HG02938 (cell line): Measurements from ENCODE around the gene CEL.

Experiments
- ATAC-seq: cut with Tn5 transposase; IDR thresholded peaks from one replicate; pipeline ENCODE4 v1.9.1; 2021; ENCODE audit warnings: mild to moderate bottlenecking, moderate library complexity; ENCODE audit not compliant: unreplicated experiment

The CEL gene

DNA sequence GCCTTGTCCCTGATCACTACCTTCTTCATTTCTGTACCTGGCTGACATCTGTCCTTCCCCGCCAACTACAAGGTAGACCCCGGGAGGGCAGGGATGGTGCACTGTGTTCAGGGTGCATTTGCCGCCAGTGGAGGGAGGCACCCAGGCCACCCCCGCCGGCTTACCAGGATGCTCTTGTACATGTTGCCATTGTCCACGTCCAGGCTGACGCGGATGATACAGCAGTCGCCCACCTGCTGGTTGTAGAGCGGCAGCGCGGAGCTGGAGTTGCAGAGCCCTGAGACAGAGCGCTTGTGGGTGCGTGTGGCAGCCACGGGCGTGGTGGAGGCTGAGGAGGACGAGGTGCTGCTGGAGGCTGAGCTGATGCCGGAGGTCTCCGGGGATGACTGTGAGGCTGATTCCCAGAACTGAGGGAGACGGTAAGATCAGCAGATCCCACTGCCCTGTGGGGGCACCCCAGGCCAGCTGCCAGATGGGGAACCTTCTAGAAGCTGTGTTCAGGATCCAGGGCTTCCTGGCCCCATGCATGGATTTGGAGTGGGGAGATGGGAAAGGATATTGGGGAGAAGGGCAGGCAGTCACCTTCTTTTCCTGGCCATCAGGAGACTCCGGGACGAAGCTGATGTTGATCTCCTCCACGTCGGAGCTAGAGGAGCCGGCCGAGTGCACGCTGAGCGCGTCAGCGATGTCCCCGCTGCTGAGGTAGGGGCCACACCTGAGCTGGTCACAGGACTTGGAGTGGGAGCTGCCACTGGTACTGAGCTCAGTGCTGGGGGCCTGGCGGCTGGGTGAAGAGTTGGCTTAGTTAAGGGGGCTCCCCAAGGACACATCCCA, 39.8 kb downstream of the CEL start:
- ATAC-seq = no peak

DNA sequence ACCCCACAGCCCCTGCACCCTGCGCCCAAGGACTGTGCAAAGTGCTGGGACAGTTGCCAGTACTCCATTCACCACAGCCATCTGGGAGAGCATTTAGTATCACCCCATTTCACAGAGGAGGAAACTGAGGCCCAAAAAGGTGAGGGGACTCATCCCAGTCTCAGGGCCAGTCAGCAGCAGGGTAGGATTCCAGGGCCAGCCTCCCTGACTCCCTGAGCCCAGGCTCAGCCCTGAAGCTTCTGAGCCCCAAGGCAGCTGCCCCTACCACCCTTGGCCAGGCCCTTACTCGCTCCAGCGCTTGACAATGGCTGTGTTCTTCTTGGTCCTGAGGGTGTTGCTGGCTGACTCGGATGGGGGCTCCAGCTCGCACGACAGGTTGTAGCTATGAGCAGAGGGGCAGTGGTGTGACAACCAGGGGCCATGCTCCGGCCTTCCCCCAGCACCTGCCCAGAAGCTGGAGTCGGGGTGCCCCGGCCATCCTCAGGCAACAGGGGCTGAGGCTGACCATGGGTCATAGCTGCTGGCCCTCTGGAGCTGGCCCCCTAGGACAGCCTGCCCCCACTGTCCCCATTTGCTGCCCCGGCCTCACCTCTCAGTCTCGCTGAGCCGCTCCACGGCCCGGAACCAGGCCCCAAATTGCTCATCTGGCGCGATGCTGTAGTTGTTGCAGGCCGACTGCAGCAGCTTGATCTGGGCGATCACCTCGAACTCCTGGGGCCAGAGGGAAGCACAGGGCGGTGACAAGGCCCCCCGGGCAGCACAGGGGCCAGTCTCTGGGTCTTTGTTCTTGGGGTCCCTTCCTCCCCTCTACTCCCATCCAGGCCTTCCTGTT, 40.6 kb downstream of the CEL start:
- ATAC-seq = no peak

DNA sequence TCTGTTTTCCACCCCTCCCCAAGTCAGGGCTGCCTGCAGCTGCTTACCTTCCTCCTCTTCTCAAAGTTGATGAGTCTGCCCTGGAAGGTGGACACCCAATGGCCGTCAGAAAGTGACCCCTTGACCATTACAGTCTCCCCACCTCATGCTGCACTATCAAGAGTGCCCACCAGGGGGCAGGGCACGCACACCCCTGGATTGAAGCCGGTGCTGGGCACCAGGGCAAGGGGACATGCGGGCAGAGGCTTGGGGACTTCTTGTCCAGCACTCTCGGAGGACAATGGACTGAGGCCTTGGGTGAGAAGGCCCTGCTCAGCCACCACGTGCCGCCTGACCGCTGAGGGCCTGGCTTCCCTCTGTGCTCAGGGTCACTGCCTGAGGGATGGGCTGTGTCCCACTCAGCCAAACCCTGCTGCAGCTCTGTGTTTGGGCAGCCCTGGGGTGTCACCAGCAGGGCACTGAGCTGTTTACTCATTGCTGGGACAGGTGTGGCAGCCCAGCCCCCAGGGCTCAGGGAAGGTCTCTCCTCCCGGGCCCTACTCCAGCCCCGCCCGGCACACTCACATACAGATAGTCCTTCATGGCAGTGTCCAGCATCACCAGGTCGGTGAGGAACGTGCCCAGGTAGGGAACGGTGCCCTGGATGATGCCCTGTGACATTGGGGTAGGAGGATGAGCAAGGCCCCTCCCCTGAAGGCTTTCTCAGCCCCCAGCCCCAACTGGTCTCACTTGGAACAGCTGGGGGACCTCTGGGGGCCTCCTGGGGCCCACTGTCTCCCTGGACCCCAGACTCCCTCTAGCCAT, 41.6 kb downstream of the CEL start:
- ATAC-seq = no peak

DNA sequence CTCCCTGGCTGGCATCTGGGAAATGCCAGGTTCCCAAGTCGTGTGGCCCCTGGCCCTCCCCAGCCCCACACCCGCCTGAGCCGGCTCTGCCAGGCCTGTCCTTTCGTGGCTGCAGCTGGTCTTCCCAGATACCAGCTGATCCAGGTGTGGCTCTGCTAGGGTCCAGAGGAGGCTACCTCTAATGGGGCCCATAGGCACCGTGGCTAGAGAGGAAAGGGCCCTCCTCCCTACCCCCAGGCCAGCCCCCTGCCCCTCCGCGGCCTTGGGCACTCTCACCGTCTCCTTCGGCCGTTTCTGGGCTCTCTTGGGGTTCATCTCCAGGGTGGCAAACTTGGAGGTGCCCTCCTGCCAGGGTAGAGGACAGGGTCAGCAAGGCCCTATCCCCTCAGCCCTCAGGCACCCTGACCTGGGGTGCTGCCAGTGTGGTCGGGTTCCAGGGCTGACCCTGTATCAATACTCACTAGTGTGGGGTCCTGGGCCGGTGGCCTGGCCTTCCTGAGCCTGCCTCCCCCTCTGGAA, 42.3 kb downstream of the CEL start:
- no peak for ATAC-seq

DNA sequence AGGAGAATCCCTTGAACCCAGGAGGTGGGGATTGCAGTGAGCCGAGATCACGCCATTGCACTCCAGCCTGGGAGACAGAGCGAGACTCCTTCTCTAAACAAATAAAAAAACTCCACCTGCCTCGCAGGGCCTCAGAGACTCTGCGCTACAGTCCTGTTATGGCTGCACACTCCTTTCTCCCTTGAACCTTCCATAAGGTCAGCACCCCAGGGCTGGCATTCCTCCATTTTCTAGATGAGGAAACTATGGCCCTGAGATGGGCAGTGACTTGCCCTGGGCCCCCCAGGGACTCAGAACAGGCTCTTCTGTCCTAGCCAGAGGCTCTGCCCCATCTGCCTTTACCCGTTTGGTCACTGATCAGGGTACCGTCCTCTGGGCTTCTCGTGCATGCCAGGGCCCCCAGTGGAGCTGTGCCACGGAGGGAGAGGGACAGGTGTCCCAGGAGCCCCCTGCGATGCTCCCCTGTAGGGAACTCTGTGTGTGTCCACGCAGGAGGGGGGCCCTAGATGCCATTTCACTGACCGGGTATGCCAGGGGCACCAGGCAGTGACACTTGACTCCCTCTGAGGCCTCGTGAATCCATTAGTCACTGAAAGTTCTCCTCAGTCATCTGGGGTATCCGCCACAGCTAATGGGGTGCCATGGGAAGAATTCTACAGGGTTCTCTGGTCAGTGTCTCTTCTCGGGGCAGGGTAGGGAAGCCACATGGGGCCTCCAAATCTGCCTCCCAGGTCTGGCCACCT, 43.1 kb downstream of the CEL start:
- no peak for ATAC-seq

DNA sequence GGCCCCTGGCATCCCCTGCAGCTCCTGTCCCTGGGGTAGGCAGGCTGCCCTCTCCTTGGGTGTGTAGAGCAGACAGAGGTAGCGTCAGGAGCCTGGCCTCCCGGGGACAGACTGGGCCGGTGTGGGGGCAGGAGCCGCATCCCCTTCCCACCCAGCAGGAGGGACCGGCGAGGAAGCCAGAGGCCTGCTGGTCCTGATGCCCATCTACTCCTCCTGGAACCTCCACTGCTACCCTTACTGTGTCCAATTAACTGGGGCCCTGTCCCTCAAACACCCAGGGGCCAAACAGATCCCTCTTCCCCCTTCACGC, 43.6 kb downstream of the CEL start:
- ATAC-seq = no peak

DNA sequence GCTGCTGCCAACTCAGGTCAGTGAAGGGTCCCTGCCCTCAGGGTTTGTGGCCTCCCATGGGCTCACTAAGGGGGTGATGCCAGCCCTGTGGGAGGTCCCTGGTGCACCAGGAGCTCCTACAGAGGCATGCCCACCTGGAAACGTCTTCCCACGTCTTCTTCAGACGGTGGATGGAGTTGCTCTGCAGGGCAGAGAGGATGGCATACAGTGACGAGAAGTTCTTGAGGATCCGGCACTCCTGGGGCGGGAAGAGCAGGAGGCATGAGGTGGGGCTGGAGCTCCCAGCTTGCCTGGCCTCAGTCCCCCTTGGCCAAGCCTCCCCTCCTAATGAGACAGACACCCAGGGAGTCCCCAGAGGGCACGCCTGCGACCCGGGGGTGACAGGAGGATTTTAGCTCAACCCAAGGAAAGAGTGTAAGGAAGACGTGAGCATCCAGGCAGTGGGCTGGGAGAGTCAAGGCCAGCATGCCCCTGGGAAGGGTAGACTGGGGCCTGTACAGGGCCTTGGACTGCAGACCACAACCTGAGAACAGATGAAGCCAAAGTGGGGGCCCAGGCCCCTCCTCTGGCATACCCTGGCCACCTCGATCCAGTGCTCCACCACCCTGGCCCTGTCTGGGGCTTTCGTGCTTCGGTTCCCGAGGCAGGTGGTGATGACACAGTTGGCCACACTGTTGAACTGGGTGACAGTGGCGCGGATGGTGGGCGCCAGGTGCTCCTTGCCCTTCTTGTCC, 44.9 kb downstream of the CEL start:
- ATAC-seq = no peak

DNA sequence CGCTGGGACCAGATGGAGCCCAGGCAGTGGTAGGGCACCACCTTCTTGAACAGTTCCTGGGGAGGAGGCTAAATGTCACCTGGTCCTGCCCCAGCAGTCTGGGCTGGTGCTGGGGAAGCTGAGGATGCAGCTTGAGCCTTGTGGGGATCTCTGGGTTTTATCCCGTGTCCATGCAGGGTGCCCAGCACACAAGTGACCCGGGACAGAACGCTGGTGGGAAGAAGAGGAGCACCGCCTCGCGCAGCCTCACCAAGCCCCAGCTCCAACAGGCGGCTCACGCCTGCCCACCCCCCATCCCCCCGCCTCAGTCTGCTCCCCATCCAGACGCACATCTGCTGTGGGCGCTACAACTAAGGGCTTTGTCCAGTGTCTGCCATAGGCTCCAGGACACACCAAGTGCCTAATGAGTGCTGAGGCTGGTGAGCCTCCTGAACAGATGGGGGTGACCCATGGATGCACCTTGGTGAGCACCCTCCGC, 45.5 kb downstream of the CEL start:
- no peak for ATAC-seq

DNA sequence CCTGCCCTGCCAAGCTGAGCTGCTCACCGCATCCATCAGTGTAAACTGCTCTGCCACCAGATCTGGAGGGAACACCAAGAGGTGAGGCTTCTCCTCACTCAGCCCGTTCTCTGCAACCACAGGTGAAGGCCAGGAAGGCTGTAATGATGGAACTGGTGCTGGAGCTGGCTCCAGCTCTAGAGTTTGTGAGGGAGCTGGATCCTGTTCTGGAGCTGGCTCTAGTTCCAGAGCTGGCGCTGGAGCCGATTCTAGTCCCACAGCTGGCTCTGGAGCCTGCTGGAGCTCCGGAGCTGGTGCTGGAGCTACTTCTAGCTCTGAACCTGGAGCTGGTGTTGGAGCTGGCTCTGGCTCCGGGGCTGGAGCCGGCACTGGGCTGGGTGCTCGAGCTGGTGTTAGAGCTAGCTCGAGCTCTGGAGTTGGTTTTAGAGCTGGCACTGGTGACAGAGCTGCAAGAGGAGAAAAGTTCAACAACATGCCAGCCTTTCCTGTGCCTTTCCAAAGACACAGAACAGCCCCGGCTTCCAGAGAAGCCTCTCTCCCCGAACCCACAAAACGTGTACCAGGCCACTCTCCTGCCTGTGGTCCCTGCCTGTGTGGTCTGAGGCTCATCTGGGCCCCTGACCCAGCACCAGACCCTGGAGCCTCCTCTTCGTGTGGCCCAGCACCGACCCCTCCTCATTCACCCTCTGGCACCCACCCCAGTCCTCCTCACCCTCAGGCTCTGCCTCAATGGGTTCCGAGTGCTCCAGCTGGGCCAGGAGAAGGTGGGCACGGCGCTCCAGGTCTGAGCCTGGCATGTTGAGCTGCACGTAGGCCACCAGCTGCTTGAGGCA, 46.4 kb downstream of the CEL start:
- no peak for ATAC-seq

DNA sequence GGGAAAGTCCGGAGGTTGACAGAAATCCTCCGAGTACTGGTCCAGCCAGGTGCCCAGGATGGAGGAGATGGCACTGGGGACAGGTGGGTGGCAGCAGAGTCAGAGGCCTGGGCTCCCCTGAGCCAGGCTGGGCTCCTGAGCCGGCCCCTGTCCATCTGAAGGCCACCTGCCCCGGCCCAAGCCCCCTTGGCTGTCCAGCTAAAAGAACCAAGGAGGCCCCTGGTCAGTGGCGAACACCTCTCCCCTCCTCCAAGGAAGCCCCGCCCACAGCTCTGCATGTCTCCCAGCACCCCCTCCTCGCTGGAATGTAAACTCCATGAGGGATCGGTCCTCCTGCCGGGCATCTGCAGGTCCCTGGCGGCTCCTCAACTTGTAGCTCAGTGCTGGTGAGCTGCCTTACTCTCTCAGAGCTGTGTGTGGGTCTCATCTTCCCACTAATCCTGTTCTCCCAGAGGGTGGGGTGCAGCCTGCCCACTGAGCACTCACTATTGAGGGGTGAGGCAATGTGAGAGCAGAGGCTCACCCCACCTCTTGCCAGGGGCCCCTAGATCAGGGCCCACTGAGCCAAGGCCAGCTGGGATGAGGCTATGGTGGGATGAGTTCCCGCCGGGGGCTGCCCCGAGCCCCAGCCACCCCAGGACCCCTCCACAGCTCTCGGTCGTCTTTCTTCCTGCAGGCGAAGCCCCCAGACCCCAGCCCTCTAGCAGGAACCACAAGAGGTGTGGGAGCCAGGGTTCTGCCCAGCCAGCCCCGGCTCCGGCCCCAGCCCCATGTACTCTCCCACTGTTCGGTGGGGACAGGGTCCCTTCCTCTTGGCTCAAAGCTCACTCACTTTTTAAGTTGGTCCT, 47.2 kb downstream of the CEL start:
- ATAC-seq = no peak

DNA sequence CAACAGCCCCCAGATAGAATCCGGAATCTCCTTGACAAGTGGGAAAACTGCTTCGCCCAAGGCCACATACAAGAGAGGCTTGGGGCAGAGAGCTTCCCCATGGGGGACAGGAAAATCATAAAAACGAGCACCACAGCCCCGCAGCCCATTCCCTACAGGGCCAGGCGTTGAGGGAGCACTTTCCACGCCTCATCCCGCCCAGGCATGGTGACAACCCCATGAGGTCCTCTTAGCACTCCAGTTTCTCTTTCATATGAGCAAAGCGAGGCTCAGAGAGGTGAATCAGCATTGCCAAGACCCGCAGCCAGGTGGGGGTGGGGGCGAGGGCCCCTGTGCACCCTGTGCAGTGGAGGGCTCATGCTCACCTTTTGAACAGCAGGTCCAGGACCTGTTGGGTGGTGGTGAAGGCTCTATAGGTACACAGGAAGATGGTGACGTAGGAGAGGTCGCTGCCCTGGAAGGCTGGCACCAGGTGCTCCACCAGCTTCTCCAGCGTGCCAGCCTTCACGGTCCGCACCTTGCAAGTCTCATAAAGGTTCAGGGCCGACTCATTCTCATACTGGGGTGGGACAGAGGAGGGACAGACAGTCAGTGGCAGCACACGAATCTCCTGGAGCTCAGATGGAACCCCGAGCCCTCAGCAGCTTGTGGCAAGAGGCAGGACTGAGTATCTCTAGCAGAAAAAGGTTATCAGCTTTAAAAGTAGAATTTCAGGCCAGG, 48.3 kb downstream of the CEL start:
- ATAC-seq = no peak

DNA sequence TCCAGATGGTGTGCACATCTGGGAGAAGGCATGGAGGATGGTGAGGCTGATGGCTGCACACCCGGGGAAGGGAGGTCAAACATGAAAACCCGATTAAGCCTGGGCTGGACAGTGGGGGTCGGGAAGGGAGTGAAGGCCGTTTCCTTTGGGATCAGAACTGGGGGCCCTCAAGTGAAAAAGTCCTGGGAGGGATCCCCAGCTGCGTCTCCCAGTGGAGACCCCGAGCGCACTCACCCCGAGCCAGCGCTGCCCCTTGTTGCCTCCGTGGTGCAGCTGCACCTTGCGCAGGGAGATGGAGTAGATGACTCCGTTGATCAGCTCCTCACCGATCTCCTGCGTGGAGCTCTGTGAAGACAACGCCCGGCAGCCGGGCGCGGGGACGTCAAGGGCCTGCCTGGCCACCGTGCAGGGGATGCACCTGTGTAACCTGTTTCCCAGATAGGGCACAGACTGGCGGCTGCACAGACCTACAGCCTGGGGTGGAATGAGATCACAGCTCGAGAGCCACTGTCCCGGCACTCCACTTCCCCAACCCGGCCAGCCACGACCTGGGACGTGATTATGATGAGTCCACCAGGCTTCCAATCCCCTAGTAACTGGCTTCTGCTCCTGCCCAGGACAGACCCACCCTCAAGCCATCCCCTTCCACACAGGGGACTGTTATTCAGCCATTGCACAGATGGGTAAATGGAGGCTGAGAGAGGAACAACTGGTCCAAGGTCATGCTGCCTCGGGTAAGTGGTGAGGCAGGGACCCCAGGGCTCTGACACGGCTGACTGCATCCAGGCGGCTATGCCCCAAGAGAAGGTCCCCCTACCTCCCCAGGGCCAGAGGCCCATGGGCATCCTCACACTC, 50.3 kb downstream of the CEL start:
- ATAC-seq = no peak

DNA sequence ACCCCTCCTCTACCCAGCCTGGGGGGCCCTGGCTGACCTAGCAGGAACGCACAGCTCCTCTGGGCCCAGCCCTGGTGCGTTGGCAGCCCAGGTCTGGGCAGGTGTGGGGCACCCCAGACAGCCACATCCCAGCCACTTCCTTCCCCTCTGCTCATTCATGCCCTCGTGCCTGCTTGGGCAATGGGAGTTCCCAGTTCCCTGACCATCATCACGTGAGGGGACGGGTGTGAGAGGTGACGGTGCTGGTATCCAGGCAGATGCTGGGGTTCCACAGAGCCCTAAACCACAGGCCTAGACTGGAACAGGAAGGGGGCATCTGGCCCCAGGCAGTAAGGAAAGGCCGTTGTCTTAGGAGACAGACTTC, 50.9 kb downstream of the CEL start:
- ATAC-seq = no peak

DNA sequence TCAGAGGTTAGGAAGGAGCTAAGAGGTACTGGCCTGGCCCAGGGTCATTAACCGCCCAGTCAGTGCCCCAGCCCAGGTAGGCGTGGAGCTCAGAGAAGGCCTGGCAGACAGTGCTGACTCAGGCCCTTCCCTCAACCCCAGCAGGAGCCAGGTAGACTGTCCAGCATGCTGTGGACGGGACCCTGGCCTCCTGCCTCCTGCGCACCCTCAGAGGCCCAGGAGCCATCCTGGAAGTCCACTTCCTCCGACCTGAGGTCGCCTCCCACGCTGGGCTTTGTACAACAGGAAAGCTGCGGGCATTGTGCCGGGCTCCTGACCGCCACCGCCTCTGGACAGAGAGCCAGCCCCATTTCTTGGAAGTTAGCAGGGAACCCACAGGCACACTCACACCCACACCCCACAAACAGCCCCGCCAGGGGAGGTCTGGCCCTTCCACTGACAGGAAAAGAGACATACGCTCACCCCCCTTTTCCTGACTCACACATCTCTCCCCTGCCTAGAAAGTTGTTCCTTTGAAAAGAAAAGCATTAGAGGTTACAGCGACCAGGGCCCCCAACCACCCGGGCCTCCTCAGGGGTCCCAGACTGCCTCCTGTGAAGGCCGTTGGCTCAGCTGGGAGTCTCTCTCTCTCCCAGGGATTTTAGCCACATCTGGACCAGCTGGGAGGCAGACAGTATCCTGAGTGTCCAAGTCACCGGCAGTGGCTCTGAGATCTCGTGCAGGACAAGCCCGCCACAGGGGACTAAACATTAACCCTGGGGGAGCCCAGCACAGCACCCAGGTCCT, 51.6 kb downstream of the CEL start:
- no peak for ATAC-seq

DNA sequence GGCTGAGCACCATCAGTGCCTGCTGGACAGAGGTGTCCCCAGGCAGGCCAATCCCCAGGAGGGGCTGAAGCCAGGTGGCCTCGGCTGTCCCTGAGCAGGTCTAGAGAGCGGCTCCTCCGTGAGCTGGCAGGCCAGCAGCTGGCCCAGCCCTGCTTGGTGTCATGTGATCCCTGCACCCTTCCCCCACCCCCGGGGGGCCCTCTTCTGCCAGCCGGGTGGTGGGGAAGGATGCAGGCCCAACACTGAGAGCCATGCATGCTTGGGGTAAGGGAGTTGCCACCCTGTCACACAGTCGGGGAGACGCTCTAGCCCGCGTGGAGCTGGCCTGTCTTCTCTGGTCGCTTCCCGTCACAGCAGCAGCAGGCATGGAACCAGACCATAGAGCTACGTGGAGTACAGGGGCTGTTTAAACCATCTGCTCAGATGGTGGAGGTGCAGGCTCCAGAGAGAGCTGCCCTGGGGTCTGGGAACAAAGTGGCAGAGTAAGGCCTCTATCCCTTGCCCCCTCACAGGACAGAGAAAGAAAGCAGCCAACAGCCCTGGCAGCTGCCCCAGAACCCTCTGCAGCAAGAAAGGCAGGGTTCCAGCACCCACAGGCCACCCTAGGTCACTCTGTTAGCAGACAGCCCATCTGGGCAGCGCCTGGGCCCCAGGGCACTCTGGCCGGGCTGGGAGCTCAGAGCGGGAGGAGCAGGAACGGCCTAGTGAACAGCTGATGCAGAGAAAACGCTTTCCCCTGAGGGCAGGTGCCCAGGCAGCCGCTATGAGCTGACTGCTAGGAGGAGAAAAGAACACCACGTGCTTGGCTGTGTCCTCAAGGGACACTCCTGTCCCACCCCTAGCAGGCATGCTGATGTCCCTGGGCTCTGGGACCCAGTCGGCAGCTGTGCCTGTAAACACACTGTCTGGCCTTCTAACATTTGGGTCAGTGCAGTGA, 52.4 kb downstream of the CEL start:
- ATAC-seq = no peak
